Tibial nerve (tissue), 4 donors: Measurements from ENCODE around the gene IL37. TPM values are rescaled to one million over a fixed set of nuclear protein-coding genes. Genes with fewer than 3 reads are reported as not detected.
"Not testable (repeated sequence)": the region's sequence is repeated elsewhere in the genome, so short reads cannot be mapped to it uniquely, and the experiment has no call there.

Experiments
- DNase-seq, 2 donors: peaks; one replicate each; pipeline ENCODE4 v3.0.0-alpha.2; 2019; ENCODE audit warnings: low spot score in 2 of 2
- H3K27ac ChIP-seq, 4 donors: fragments of 200-600 bp; sonication (generic) in 3 of 4; one replicate each; pipeline ENCODE4 v1.5.1; 2017 to 2019; ENCODE audit warnings: mild to moderate bottlenecking in 1 of 4
- H3K27me3 ChIP-seq, 2 donors: fragments of 200-600 bp; sonication (generic) in 1 of 2; one replicate each; pipeline versions ENCODE4 v1.5.1 to v1.6.0; 2017 to 2019
- H3K36me3 ChIP-seq, 3 donors: fragments of 200-600 bp; sonication (generic); one replicate each; pipeline ENCODE4 v1.5.1; 2018 to 2019
- H3K4me1 ChIP-seq, 4 donors: fragments of 200-600 bp; sonication (generic) in 3 of 4; one replicate each; pipeline ENCODE4 v1.5.1; 2017 to 2019
- H3K4me3 ChIP-seq, 4 donors: fragments of 200-600 bp; sonication (generic) in 3 of 4; one replicate each; pipeline ENCODE4 v1.5.1; 2017 to 2019; ENCODE audit warnings: mild to moderate bottlenecking in 1 of 4, moderate library complexity in 1 of 4
- H3K9me3 ChIP-seq, 4 donors: fragments of 200-600 bp; sonication (generic) in 3 of 4; one replicate each; pipeline ENCODE4 v1.5.1; 2017 to 2019
- CTCF ChIP-seq, 5 experiments: fragments of 200-600 bp in 3 of 5; fragments of 450-650 bp in 2 of 5; sonication (generic) in 3 of 5; IDR thresholded peaks; one replicate each; pipeline ENCODE4 v1.5.1; 2016 to 2019; ENCODE audit warnings: antibody characterized with exemption in 5 of 5, mild to moderate bottlenecking in 3 of 5, moderate library complexity in 2 of 5
- EP300 ChIP-seq, 2 donors: sonication (generic); formaldehyde crosslinking; IDR thresholded peaks; one replicate each; pipeline ENCODE4 v1.6.1; 2017; ENCODE audit warnings: antibody characterized with exemption in 2 of 2, mild to moderate bottlenecking in 1 of 2
- POLR2A ChIP-seq, 2 donors: fragments of 450-650 bp; IDR thresholded peaks; one replicate each; pipeline ENCODE4 v1.6.1; 2017; ENCODE audit warnings: antibody characterized with exemption in 2 of 2, mild to moderate bottlenecking in 2 of 2, moderate library complexity in 2 of 2
- whole genome bisulfite sequencing, 2 donors: methylation state at CpG; one replicate each; pipeline ENCODE4 v1.1.5; 2018; 5-methylcytosine and 5-hydroxymethylcytosine counted together
- total RNA-seq, 4 donors: library from RNA; depleted of rRNA; stranded (reverse); fragments of >200 nt; gene quantifications; one replicate each; pipeline ENCODE4 v1.1.0, GENCODE V29; 2016

The IL37 gene
- total RNA-seq, 4 donors from 2014 or later: not detected

GRCh38 chr2:112889976-112890375 is 21.0 kb upstream of the IL37 start:
- H3K4me3 ChIP-seq: no peak overlapping the region
- H3K27me3 ChIP-seq: no peaks in the 10 kb centered on the region
- H3K27ac ChIP-seq: no peak overlapping the region
- 94 to 100% methylated on average over 1 of the region's 1 CpG for WGBS, 2 donors
- no peaks in the 10 kb centered on the region for H3K36me3 ChIP-seq
- TF ChIP-seq EP300 (IDR thresholded peaks at IDR 0.05) (no peak), POLR2A (IDR thresholded peaks at IDR 0.05) (no peak), CTCF (IDR thresholded peaks at IDR 0.05) (no peak)
- no peak for DNase-seq
- no peaks in the 10 kb centered on the region for H3K4me1 ChIP-seq
- H3K9me3 ChIP-seq: no peaks in the 10 kb centered on the region

GRCh38 chr2:112891385-112891831 is 19.6 kb upstream of the IL37 start:
- no peak overlapping the region for H3K27ac ChIP-seq
- H3K4me3 ChIP-seq: no peak overlapping the region
- TF ChIP-seq POLR2A (IDR thresholded peaks at IDR 0.05) (no peak), CTCF (IDR thresholded peaks at IDR 0.05) (no peak), EP300 (IDR thresholded peaks at IDR 0.05) (no peak)
- H3K9me3 ChIP-seq: no peaks in the 10 kb centered on the region
- no peaks in the 10 kb centered on the region for H3K36me3 ChIP-seq
- no peaks in the 10 kb centered on the region for H3K4me1 ChIP-seq
- 80 to 86% methylated on average over 6 of the region's 6 CpGs for WGBS, 2 donors
- H3K27me3 ChIP-seq: no peaks in the 10 kb centered on the region
- no peak for DNase-seq

- TF ChIP-seq CTCF (IDR thresholded peaks at IDR 0.05) (no peak), POLR2A (IDR thresholded peaks at IDR 0.05) (no peak), EP300 (IDR thresholded peaks at IDR 0.05) (no peak)
- Histone ChIP-seq H3K9me3 (no peaks in the 10 kb centered on the region), H3K36me3 (no peaks in the 10 kb centered on the region), H3K27me3 (no peaks in the 10 kb centered on the region), H3K4me3 (no peak overlapping the region), H3K27ac (no peak overlapping the region), H3K4me1 (no peaks in the 10 kb centered on the region)
- no peak for DNase-seq
- WGBS, 2 donors: 76 to 78% methylated on average over 2 of the region's 2 CpGs
These were observed 17.2 kb upstream of the IL37 start for GRCh38 chr2:112893752-112894151.

GRCh38 chr2:112896909-112897623 is 13.9 kb upstream of the IL37 start:
- 73 to 84% methylated on average over 8 of the region's 8 CpGs for WGBS, 2 donors
- H3K4me3 ChIP-seq: no peak overlapping the region
- TF ChIP-seq POLR2A (IDR thresholded peaks at IDR 0.05) (no peak), CTCF (IDR thresholded peaks at IDR 0.05) (no peak), EP300 (IDR thresholded peaks at IDR 0.05) (no peak)
- H3K27ac ChIP-seq: no peak overlapping the region
- H3K9me3 ChIP-seq: no peaks in the 10 kb centered on the region
- no peaks in the 10 kb centered on the region for H3K36me3 ChIP-seq
- DNase-seq: no peak
- no peaks in the 10 kb centered on the region for H3K27me3 ChIP-seq
- no peaks in the 10 kb centered on the region for H3K4me1 ChIP-seq

- Histone ChIP-seq H3K4me1 (no peaks in the 10 kb centered on the region), H3K27me3 (no peaks in the 10 kb centered on the region), H3K9me3 (no peaks in the 10 kb centered on the region), H3K36me3 (no peaks in the 10 kb centered on the region), H3K4me3 (no peak overlapping the region), H3K27ac (no peak overlapping the region)
- TF ChIP-seq EP300 (IDR thresholded peaks at IDR 0.05) (no peak), POLR2A (IDR thresholded peaks at IDR 0.05) (no peak), CTCF (IDR thresholded peaks at IDR 0.05) (no peak)
- WGBS, 2 donors: 87 to 88% methylated on average over 3 of the region's 3 CpGs
- no peak for DNase-seq
These were observed 13.4 kb upstream of the IL37 start for GRCh38 chr2:112897624-112897978.

DNA sequence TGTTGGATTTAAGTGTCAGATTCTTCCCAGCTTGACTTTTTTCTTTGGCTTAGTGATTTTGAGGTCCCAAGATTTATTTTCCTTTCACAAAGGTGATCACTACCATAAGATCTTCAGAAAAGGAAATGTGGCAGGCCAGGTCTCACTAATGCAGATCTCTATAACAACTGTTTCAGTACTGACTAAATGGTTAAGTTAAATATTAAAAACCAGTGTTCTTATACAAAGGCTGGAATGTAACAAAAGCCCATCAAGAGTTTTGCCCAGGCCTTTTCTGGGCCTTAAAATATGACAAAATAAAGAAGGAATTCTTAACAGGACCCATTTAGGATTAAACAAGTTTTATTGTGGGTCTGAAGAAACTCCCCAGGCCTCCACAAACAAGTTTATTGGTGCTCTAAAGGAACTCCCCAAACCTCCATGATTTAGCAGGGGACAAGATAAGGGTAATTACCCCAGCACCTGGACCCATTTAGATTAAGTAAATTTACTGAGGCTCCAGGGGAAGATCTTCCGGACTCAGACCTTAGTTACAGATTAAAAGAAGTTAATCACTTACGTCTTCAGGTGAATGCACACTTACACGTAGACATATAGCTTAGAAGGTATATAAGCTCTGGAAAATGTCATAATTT is 9.4 kb upstream of the IL37 start:
- WGBS, 2 donors: 67 to 72% methylated on average over 3 of the region's 3 CpGs
- H3K27me3 ChIP-seq, H3K9me3 ChIP-seq, DNase-seq, H3K4me3 ChIP-seq, H3K4me1 ChIP-seq, H3K27ac ChIP-seq, H3K36me3 ChIP-seq: not testable (repeated sequence)
